ENCODE data around the gene LDHD.

LDHD gene

GRCh38 chr16:75065521-75066149 lies 50.9 kb downstream of the LDHD start:
- no peak for DNase-seq (ENCODE audit: low read depth)
- H3K4me3 ChIP-seq (ENCODE audit: low read depth, low read length): no peak overlapping the region
- TF ChIP-seq, protein P1, sequence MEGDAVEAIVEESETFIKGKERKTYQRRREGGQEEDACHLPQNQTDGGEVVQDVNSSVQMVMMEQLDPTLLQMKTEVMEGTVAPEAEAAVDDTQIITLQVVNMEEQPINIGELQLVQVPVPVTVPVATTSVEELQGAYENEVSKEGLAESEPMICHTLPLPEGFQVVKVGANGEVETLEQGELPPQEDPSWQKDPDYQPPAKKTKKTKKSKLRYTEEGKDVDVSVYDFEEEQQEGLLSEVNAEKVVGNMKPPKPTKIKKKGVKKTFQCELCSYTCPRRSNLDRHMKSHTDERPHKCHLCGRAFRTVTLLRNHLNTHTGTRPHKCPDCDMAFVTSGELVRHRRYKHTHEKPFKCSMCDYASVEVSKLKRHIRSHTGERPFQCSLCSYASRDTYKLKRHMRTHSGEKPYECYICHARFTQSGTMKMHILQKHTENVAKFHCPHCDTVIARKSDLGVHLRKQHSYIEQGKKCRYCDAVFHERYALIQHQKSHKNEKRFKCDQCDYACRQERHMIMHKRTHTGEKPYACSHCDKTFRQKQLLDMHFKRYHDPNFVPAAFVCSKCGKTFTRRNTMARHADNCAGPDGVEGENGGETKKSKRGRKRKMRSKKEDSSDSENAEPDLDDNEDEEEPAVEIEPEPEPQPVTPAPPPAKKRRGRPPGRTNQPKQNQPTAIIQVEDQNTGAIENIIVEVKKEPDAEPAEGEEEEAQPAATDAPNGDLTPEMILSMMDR (IDR thresholded peaks at IDR 0.05; ENCODE audit: control insufficient read depth, extremely low read depth, insufficient read depth): no peak

GRCh38 chr16:75065149-75065505 lies 51.5 kb downstream of the LDHD start:
- no peak for DNase-seq (ENCODE audit: low read depth)
- H3K4me3 ChIP-seq (ENCODE audit: low read depth, low read length): no peak overlapping the region
- TF ChIP-seq, protein P1 (IDR thresholded peaks at IDR 0.05; ENCODE audit: control insufficient read depth, extremely low read depth, insufficient read depth): no peak

- TF ChIP-seq, protein P1 (IDR thresholded peaks at IDR 0.05; ENCODE audit: control insufficient read depth, extremely low read depth, insufficient read depth): no peak
- no peak overlapping the region for H3K4me3 ChIP-seq (ENCODE audit: low read depth, low read length)
- no peak for DNase-seq (ENCODE audit: low read depth)
Observed at GRCh38 chr16:75064403-75065148, 52.0 kb downstream of the LDHD start.

- H3K4me3 ChIP-seq (ENCODE audit: low read depth, low read length): no peak overlapping the region
- TF ChIP-seq, protein P1 (IDR thresholded peaks at IDR 0.05; ENCODE audit: control insufficient read depth, extremely low read depth, insufficient read depth): no peak
- no peak for DNase-seq (ENCODE audit: low read depth)
Observed at GRCh38 chr16:75063549-75064088, 53.0 kb downstream of the LDHD start.

DNA sequence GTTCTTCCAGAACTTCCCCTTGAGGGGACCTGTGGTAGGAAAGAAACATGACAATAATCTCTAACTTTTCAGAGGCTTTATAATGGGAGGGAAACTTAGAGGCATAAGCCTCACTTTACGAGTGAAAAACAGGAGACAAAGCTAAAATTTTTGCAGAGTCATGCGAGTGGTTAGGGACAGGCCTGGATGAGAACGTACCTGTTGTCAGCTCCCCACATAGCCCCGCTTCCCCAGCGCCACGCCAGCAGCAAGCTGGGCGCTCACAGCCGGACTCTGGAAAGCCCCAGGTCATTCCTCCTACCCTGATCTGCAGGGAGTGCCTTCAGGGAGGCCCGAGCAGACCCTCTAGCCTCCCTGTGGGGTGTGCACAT lies 53.6 kb downstream of the LDHD start:
- no peak overlapping the region for H3K4me3 ChIP-seq (ENCODE audit: low read depth, low read length)
- no peak for DNase-seq (ENCODE audit: low read depth)
- TF ChIP-seq, protein P1 (IDR thresholded peaks at IDR 0.05; ENCODE audit: control insufficient read depth, extremely low read depth, insufficient read depth): no peak

- no peak for DNase-seq (ENCODE audit: low read depth)
- TF ChIP-seq, protein P1 (IDR thresholded peaks at IDR 0.05; ENCODE audit: control insufficient read depth, extremely low read depth, insufficient read depth): no peak
- H3K4me3 ChIP-seq (ENCODE audit: low read depth, low read length): no peak overlapping the region
Observed at GRCh38 chr16:75062135-75062975, 54.2 kb downstream of the LDHD start.

All from LNCaP clone FGC (cell line).